ENCODE measurements around the gene ECM2. TPM values are rescaled to one million over a fixed set of nuclear protein-coding genes. Genes with fewer than 3 reads are reported as not detected.

The ECM2 gene
- total RNA-seq, 2 experiments from 2014 or later: not detected

DNA sequence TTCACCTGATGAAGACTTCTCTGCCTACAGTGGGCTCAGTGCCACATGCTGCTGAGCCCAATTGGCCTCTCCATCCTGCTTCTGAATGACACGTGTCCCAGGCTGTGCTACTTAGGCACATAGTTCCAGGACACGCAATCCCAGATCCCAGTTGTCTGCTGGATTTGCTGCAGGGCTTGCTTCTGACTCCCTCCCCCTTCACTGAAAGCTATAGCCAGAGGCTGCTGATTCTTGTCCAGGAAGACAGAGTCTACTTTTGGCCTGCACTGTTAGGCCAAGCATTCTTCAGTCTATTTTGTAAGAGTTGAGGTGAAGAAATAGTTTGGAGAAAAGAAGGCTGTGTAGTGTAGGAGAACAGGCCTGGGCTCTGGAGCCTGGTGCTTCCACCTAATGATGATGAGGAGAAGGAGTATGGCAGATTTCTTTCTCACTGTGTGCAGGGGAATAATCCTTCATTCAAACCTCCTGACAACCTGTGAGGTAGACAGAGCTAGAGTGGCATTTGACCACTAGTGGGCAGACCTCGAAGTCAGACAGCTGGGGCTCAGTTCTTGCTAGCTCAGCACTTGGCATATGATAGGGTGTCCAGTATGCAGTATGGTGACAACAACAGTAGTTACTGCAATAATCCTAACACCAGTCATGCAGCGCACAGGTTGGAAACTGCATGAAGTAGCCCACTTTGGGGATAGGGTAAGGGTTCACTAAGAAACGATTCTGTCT, 34.0 kb downstream of the ECM2 start:
- no peaks in the 10 kb centered on the region for H3K27me3 Mint-ChIP-seq
- no peaks in the 10 kb centered on the region for H3K36me3 Mint-ChIP-seq
- ATAC-seq (ENCODE audit: low read depth): no peak
- POLR2A ChIA-PET: interaction anchor here (0.6 to 0.7 kb wide), 2 partner anchors 14 to 27 kb away, joined by 3 to 8 read pairs; no protein-coding TSS in a partner anchor
- no peaks in the 10 kb centered on the region for H3K9me3 Mint-ChIP-seq
- H3K27ac Mint-ChIP-seq: no peak overlapping the region
- no peaks in the 10 kb centered on the region for H3K4me1 Mint-ChIP-seq
- no peak for DNase-seq
- H3K4me3 Mint-ChIP-seq: no peak overlapping the region

DNA sequence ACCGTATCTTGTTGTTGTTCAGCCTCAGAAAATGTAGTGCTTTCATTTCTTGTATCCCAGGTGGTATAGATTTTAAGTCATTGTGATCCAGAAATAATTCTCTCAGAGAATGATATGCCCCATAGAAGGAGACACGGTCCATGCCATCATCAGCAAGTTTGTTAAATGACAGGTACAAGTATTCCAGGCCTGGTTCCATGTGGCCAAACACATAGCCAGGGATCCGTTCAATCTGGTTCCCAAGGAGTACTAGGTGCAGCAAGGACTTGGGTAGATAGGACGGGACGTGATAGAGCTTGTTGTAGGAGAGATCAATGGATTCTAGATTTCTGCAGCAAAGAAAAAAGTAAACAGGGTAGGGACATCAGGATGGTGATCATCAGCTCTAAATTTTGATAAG, 35.1 kb downstream of the ECM2 start:
- H3K9me3 Mint-ChIP-seq: no peaks in the 10 kb centered on the region
- POLR2A ChIA-PET: no interaction called here
- no peaks in the 10 kb centered on the region for H3K27me3 Mint-ChIP-seq
- DNase-seq: no peak
- H3K4me3 Mint-ChIP-seq: no peak overlapping the region
- no peak overlapping the region for H3K27ac Mint-ChIP-seq
- ATAC-seq (ENCODE audit: low read depth): no peak
- no peaks in the 10 kb centered on the region for H3K4me1 Mint-ChIP-seq
- H3K36me3 Mint-ChIP-seq: no peaks in the 10 kb centered on the region

DNA sequence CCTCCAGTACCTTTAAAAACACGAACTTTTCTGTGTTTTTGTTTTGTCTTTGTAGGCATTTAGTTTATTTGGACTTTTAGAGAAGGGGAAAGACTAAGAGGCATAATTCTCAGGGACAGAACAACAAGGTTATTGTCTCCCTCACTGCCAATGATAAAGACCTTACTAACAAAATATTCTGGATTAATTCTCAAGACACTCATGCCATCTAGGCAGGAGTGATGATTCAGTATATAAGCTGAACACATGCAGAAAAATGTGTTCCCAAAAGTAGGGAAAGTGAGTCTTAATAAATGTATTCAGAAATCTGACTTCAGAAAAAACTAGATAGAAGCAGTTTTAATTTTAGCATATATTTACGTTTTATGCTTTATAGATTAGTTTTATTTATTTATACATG, 36.1 kb downstream of the ECM2 start:
- Mint-ChIP-seq H3K27ac (no peak overlapping the region), H3K9me3 (no peaks in the 10 kb centered on the region), H3K36me3 (no peaks in the 10 kb centered on the region), H3K27me3 (no peaks in the 10 kb centered on the region), H3K4me3 (no peak overlapping the region), H3K4me1 (no peaks in the 10 kb centered on the region)
- no peak for DNase-seq
- POLR2A ChIA-PET: no interaction called here
- ATAC-seq (ENCODE audit: low read depth): no peak

DNA sequence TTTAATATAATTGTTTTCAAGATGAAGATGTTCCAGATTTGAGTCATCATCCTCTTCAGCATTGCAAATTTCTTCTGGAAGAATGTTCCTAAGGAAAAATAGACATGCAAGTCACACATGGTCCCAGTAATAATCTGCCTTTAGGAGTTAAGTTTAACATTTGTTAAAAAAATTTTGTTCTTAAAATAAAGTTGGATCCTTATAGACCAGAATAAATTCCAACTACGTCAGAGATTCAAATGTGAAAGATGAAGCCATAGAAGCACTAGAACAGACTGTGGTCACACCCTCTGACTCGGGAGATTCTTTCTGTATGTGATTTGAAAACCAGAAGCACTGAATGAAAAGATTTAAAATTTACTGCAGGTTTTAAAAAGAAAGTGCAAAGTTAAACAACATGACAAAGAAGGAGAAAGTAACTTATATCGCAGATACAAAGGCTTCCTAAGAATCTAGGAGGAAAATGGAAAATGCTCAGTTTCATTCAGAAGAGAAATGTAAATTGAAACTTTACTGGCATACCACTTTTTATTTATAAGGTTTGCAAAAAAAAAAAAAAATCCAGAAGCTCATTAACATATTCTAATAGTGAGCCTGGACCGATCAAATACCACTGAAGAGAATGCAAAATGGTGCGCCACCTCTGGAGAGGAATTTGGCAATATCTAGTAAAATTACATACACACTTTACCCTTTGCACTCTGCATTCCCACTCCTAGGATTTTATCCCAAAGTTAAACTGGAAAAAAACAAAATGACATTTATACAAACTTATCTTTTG, 39.2 kb downstream of the ECM2 start:
- Mint-ChIP-seq H3K27me3 (no peaks in the 10 kb centered on the region), H3K27ac (no peak overlapping the region), H3K9me3 (no peaks in the 10 kb centered on the region), H3K36me3 (no peaks in the 10 kb centered on the region), H3K4me1 (no peaks in the 10 kb centered on the region), H3K4me3 (no peak overlapping the region)
- POLR2A ChIA-PET: no interaction called here
- DNase-seq (no peak), ATAC-seq (ENCODE audit: low read depth) (no peak)

DNA sequence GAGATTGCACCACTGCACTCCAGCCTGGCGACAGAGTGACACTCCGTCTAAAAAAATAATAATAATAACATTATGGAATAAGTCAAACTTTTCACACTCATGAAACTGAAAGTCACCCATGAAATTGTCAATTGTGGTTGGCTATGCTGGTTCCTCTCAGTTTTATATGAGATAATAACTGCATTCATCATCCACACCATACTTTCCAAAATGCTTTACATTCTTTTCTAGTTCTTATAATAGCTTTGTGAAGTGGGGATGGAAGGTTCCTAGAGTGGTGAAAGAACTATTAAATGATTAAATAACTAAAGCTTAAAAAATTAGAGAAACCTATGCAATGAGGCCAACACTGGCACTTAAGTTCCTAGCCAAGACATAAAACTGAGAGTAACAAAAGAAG, 40.9 kb downstream of the ECM2 start:
- Mint-ChIP-seq H3K36me3 (no peaks in the 10 kb centered on the region), H3K9me3 (no peaks in the 10 kb centered on the region), H3K4me3 (no peak overlapping the region), H3K27me3 (no peaks in the 10 kb centered on the region), H3K4me1 (peaks cover 3% of the 10 kb centered on the region), H3K27ac (no peak overlapping the region)
- ATAC-seq (ENCODE audit: low read depth) (no peak), DNase-seq (no peak)
- POLR2A ChIA-PET: no interaction called here

DNA sequence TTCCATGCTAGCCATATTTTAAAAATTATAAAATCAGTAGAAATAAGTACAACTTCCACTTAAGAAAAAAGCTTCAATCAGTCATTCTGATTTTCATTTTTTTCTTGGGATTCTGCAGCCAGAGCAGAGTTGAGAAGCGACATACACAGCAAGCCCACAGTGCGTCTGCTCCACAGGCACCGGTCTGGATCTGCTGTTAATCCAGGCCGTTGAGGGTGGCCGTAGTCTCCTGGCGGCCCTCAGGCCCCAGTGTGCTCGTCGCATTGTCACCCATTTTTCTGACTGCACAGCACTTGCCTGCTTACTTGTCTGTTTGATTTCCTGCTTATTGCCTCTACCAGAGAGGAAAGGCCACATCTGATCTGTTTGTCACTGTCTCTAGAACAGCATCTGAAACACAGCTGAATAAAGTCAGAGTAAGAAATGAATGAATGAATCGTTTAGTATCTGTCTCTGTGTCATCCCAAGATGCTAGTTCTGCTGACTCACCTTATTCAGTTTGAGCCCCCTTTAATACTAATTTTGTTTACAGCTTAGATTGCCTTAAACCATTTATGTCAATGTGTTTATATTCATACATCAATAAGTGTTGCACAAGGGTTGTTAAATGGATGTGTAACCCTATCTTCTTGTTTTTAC, 41.9 kb downstream of the ECM2 start:
- H3K4me3 Mint-ChIP-seq: no peak overlapping the region
- H3K9me3 Mint-ChIP-seq: no peaks in the 10 kb centered on the region
- H3K27me3 Mint-ChIP-seq: no peaks in the 10 kb centered on the region
- H3K27ac Mint-ChIP-seq: no peak overlapping the region
- peaks cover 8% of the 10 kb centered on the region for H3K4me1 Mint-ChIP-seq
- POLR2A ChIA-PET: no interaction called here
- no peak for DNase-seq
- no peaks in the 10 kb centered on the region for H3K36me3 Mint-ChIP-seq
- no peak for ATAC-seq (ENCODE audit: low read depth)

DNA sequence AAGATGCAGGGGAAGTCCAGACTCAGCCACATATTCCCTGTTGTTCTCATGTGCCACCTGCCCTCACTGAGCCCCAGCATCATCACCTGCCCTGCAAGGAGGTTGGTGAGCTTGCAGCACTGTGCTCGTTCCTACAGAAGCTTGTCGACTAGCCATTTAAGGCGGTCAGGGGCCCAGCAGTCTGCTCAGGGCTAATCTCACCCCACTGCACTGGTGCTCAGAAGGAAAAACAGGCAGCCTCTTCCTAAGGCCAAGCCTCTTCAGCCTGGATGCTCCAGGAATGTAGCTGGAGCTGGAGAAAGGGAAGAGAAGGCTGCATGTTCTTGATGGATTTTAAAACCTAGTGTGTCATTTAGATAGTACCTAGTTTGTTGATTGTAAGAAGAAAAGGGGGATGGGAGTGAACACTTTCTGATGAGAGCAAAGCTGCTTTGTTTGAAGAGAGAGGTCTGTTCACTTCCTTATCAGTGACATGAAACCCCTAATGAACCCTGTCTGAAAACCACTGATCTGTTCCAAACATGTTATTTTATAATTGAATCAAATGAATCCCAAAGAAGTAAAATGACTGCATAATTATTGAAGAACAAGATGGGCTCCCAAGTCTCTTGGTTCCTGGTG, 42.9 kb downstream of the ECM2 start:
- Mint-ChIP-seq H3K27me3 (no peaks in the 10 kb centered on the region), H3K36me3 (no peaks in the 10 kb centered on the region), H3K4me1 (peaks cover 8% of the 10 kb centered on the region), H3K4me3 (no peak overlapping the region), H3K27ac (no peak overlapping the region), H3K9me3 (no peaks in the 10 kb centered on the region)
- no peak for DNase-seq
- no peak for ATAC-seq (ENCODE audit: low read depth)
- POLR2A ChIA-PET: no interaction called here

DNA sequence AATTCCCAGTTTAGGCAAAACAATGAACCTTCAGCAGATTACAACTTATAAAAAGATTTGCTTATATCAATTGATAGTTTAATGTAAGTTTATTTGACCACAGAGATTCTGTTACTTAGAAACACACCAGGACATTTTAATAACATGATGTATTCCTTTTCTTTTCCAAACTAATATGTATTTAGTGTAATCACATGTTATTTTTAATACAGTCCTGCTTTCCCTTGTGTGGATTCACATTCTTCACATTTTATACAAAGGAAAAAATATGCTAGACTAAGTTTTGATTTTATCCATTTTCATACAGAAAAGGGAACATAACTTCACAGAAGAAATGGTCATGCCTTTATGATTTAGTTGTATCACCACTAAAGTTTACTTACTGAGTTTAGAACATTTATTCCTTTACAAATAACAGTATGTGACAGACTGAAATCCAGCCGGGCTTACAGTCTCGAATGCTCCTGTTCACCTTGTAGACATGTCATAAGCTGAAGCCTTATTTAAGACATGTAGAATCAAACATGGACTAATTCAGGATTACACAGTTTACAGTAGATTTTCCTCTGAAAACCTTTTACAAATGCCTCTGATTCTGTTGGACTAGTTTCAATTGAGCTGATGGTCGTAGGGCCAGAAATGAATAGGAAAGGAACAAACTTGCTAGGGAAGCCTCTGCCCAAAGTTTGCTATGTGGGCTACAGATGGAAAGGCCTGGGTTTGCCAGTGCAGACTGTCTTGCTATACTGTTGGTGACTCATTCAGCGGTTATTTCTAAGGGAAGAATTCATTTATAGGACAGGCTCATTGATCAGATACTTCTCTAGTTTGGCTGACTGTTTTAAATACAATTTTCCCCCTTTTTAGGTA, 46.9 kb downstream of the ECM2 start:
- H3K4me3 Mint-ChIP-seq: no peak overlapping the region
- no peak overlapping the region for H3K27ac Mint-ChIP-seq
- no peak for ATAC-seq (ENCODE audit: low read depth)
- peaks cover 1% of the 10 kb centered on the region for H3K36me3 Mint-ChIP-seq
- H3K9me3 Mint-ChIP-seq: no peaks in the 10 kb centered on the region
- no peaks in the 10 kb centered on the region for H3K27me3 Mint-ChIP-seq
- POLR2A ChIA-PET: no interaction called here
- H3K4me1 Mint-ChIP-seq: peaks cover 8% of the 10 kb centered on the region
- DNase-seq: no peak

DNA sequence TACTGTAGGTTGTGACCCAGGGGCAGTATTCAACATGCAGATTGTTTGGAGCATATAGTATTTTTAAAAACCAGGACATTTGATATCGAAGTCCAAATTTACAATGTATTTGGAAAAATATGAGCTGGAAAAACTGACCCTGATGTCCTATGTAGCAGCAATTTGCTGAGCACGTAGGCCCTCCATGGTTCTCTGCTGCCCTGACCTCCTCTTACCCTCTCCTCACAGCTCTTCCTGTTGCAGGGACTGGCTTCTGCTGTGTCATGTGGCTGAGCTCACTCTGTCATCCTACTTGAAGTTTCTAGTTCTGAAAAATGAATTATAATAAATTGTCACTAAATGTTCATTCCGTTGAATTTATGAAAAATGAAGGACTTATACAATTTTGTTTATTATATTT, 49.4 kb downstream of the ECM2 start:
- no peak for ATAC-seq (ENCODE audit: low read depth)
- Mint-ChIP-seq H3K36me3 (peaks cover 1% of the 10 kb centered on the region), H3K27me3 (no peaks in the 10 kb centered on the region), H3K4me3 (no peak overlapping the region), H3K9me3 (no peaks in the 10 kb centered on the region), H3K4me1 (peaks cover 8% of the 10 kb centered on the region), H3K27ac (no peak overlapping the region)
- POLR2A ChIA-PET: no interaction called here
- DNase-seq: no peak

DNA sequence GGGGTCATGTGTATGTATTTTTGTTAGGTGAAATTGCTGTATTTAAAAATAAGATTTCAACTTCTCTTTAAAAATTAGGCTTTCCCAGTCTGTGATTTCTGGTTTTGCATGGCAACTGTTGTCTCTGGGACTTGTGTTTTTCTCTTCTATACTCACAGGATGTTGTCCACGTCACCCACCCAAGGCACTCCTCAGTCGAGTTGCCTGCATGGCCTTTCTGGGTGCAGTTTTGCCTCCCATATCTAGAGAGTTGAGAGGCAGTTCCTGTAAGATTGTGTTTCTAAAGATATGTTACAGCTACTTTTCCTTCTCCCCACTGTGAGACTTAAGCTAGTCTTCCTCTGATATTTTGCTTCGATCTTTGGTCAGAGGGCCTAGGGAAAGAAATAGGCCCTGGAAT, 51.2 kb downstream of the ECM2 start:
- no peak overlapping the region for H3K27ac Mint-ChIP-seq
- no peaks in the 10 kb centered on the region for H3K9me3 Mint-ChIP-seq
- no peak overlapping the region for H3K4me3 Mint-ChIP-seq
- DNase-seq (no peak), ATAC-seq (ENCODE audit: low read depth) (no peak)
- peaks cover 11% of the 10 kb centered on the region for H3K4me1 Mint-ChIP-seq
- POLR2A ChIA-PET: no interaction called here
- H3K27me3 Mint-ChIP-seq: no peaks in the 10 kb centered on the region
- peaks cover 1% of the 10 kb centered on the region for H3K36me3 Mint-ChIP-seq

DNA sequence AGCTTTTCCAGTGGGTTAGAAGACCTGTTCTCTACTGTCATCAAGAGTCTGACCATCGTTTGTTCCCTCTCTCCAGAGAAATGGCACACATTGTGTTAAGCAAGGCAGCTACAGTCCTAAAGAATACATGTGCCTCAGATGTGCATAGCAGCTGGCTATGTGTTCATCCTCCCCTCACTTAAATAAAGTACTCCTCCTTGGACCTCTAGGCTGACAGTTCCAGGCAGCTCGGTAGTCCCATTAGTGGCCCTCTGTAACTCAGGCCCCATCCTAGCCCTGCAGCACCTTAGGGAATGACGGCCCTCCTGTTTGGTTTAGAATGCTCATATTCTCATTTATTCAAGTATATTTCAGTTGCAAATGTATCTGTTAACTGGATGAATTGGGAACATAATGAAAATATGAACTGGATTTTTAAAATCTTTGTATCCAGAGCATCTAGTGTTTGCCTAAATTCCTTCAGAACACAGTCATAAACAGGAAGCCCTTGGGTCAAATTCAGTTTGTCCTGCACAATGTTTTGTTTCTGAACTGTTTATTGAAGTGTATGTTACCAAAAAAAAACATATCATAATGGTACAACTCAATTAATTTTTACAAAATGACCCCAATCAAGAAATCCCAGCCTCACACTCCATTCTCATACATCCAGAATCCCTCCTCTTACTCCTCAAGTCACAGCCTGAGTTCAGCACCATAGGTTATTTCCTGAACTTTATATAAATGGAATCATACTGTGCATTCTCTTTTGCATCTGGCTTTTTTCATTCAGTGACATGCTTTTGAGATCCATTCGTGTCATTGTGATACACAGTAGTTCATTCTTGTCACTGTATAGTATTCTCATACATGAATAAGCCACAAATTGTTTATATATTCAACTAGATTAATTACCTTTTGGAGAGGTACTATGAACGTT, 51.9 kb downstream of the ECM2 start:
- Mint-ChIP-seq H3K4me1 (peaks cover 5% of the 10 kb centered on the region), H3K36me3 (peaks cover 1% of the 10 kb centered on the region), H3K4me3 (no peak overlapping the region), H3K27me3 (no peaks in the 10 kb centered on the region), H3K9me3 (no peaks in the 10 kb centered on the region), H3K27ac (no peak overlapping the region)
- no peak for ATAC-seq (ENCODE audit: low read depth)
- POLR2A ChIA-PET: no interaction called here
- no peak for DNase-seq

DNA sequence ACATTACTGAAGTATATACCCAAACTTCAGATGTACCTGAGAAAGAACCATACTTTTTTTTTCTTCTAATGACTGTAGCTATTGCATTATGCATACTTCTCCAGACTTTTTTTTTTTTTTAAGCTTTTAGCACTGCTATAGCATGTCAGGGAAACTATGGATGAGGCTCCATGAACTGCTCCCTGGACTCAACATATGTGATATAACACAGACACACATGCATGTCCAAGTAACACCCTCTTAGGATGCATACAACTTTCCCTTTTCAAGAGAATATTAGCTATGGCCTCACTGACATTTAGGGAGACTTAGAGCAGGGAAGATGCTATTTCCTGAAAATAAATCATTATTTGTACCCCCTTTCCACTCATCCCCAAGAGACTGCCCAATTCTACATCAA, 53.0 kb downstream of the ECM2 start:
- Mint-ChIP-seq H3K27ac (no peak overlapping the region), H3K4me3 (no peak overlapping the region)

More for the DNA sequence above, 53.0 kb downstream of the ECM2 start:
- POLR2A ChIA-PET: no interaction called here
- Mint-ChIP-seq H3K9me3 (no peaks in the 10 kb centered on the region), H3K27me3 (no peaks in the 10 kb centered on the region), H3K4me1 (peaks cover 5% of the 10 kb centered on the region), H3K36me3 (peaks cover 1% of the 10 kb centered on the region)
- ATAC-seq (ENCODE audit: low read depth) (no peak), DNase-seq (no peak)
